Keratinocyte (primary cell): Measurements from ENCODE around the gene TLR1. TPM values are rescaled to one million over a fixed set of nuclear protein-coding genes. Genes with fewer than 3 reads are reported as not detected.
"Not testable (repeated sequence)": the region's sequence is repeated elsewhere in the genome, so short reads cannot be mapped to it uniquely, and the experiment has no call there.

Source experiments
- DNase-seq: peaks from one replicate; pipeline ENCODE4 v3.0.0-alpha.2; 2011; ENCODE audit warnings: low read depth, missing footprints, low spot score
- FAIRE-seq: peaks from 2 replicates; lab custom pipeline; 2011; peaks lifted over from hg19 to GRCh38; lab: Jason Lieb, UNC
- H2AFZ ChIP-seq: 2 replicates; pipeline ENCODE4 v1.6.0; 2012; ENCODE audit warnings: low read length, control low read depth, inconsistent platforms; ENCODE audit not compliant: control insufficient read depth
- H3K27ac ChIP-seq: 2 replicates; pipeline ENCODE4 v1.5.1; 2011; ENCODE audit warnings: low read length; ENCODE audit not compliant: control insufficient read depth, insufficient read depth
- H3K27me3 ChIP-seq: 3 replicates; pipeline ENCODE4 v1.6.0; 2011; ENCODE audit warnings: low read length; ENCODE audit not compliant: control insufficient read depth, insufficient read depth; ENCODE audit errors: extremely low read depth
- H3K36me3 ChIP-seq, 2 experiments: 2 replicates in 1 of 2; 3 replicates in 1 of 2; pipeline ENCODE4 v1.5.1; 2011; ENCODE audit warnings: low read length in 2 of 2, mild to moderate bottlenecking in 1 of 2; ENCODE audit not compliant: control insufficient read depth in 2 of 2, insufficient read depth in 2 of 2; ENCODE audit errors: extremely low read depth in 1 of 2
- H3K4me1 ChIP-seq: 3 replicates; pipeline ENCODE4 v1.5.1; 2011; ENCODE audit warnings: low read length; ENCODE audit not compliant: control insufficient read depth, insufficient read depth; ENCODE audit errors: extremely low read depth
- H3K4me2 ChIP-seq: 3 replicates; pipeline ENCODE4 v1.6.0; 2011; ENCODE audit warnings: low read depth, low read length; ENCODE audit not compliant: control insufficient read depth, insufficient read depth; ENCODE audit errors: extremely low read depth
- H3K4me3 ChIP-seq, 3 experiments: fragments of 200-600 bp in 1 of 3; sonication (generic) in 1 of 3; 2 replicates in 2 of 3; 3 replicates in 1 of 3; pipeline ENCODE4 v1.5.1; 2011 to 2016; ENCODE audit warnings: low read length in 3 of 3, mild to moderate bottlenecking in 3 of 3, control low read depth in 2 of 3, inconsistent platforms in 1 of 3, low read depth in 1 of 3, mixed read lengths in 1 of 3, mixed run types in 1 of 3, moderate library complexity in 1 of 3; ENCODE audit not compliant: control insufficient read depth in 2 of 3, insufficient read depth in 2 of 3; ENCODE audit errors: extremely low read depth in 1 of 3
- H3K79me2 ChIP-seq: 2 replicates; pipeline ENCODE4 v1.6.0; 2012; ENCODE audit warnings: low read length; ENCODE audit not compliant: control insufficient read depth, insufficient read depth
- H3K9ac ChIP-seq: 3 replicates; pipeline ENCODE4 v1.6.0; 2011; ENCODE audit warnings: low read length; ENCODE audit not compliant: control insufficient read depth, insufficient read depth; ENCODE audit errors: extremely low read depth
- H3K9me1 ChIP-seq: 3 replicates; pipeline ENCODE4 v1.6.0; 2011; ENCODE audit warnings: low read length; ENCODE audit not compliant: control insufficient read depth, insufficient read depth; ENCODE audit errors: extremely low read depth
- H3K9me3 ChIP-seq: 2 replicates; pipeline ENCODE4 v1.5.1; 2012; ENCODE audit warnings: low read depth, low read length; ENCODE audit not compliant: control insufficient read depth
- H4K20me1 ChIP-seq: 3 replicates; pipeline ENCODE4 v1.6.0; 2011; ENCODE audit warnings: low read length; ENCODE audit not compliant: control insufficient read depth, insufficient read depth; ENCODE audit errors: extremely low read depth
- EZH2 ChIP-seq: IDR thresholded peaks from one replicate; pipeline ENCODE4 v1.6.1; 2012; ENCODE audit warnings: inconsistent platforms, mild to moderate bottlenecking, low read length, moderate library complexity
- dilution Hi-C: fragments of 300-500 bp; cut with MboI; formaldehyde crosslinking; loops from one replicate; pipeline ENCODE4 v1.7.0; 2020; ENCODE audit warnings: low sequenced_read_pairs; ENCODE audit not compliant: extremely low pct_ligation_motif_present
- polyA plus RNA-seq, 5 experiments: library from polyadenylated mRNA; depleted of rRNA in 3 of 5; stranded (reverse) in 3 of 5; stranded (forward) in 1 of 5; unstranded in 1 of 5; fragments of >200 nt; gene quantifications; 1 replicate in 1 of 5; 2 replicates in 3 of 5; 3 replicates in 1 of 5; pipeline versions ENCODE4 v1.2.1 to v1.2.3, GENCODE V29; 2011 to 2012; ENCODE audit warnings: missing spikeins in 2 of 5, low read depth in 1 of 5, low replicate concordance in 1 of 5
- TF ChIP-seq, protein P1 (sequence below), 3 experiments: IDR thresholded peaks in 1 of 3; conservative IDR thresholded peaks in 1 of 3; optimal IDR thresholded peaks in 1 of 3; 2 replicates in 2 of 3; 3 replicates in 1 of 3; pipeline versions ENCODE3 to v1.5.1; 2011; ENCODE audit warnings: low read length in 3 of 3, mild to moderate bottlenecking in 3 of 3, moderate library complexity in 2 of 3, control low read depth in 1 of 3, inconsistent platforms in 1 of 3; ENCODE audit not compliant: insufficient read depth in 2 of 3; ENCODE audit errors: extremely low read depth in 1 of 3

Gene TLR1
- polyA plus RNA-seq, 1 donor (not counting 4 experiments of a cell fraction or from before 2014, with no cell fraction given): 0.73 TPM

DNA sequence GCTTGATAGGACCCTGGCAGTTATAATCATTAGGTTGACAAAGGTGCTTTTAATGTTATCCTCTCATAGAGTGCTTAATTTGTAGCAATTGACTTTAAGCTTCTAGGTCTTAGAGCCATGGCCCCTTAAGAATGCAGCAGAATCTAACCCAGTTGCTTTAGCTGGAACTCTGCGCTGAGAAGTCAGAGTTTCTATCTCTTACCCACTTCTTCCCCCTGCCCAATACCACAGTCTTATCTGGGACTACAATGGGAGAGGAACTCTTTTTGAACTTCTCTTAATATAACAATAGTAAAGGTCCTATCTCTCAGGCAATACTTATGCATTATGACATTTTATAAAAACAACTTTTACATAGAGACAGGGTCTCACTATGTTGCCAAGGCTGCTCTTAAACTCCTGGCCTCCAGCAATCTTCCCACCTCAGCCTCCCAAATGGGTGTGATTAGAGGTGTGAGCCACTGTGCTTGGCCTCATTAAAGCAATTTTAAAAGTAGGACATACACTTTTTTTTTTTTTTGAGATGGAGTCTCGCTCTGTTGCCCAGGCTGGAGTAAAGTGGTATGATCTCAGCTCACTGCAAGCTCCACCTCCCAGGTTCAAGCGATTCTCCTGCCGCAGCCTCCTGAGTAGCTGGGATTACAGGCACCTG lies 23.6 kb downstream of the TLR1 start:
- no peak overlapping the region for H2AFZ ChIP-seq
- H3K27me3 ChIP-seq: no peaks in the 10 kb centered on the region
- no peaks in the 10 kb centered on the region for H3K9me3 ChIP-seq
- no peak overlapping the region for H3K9ac ChIP-seq
- no peaks in the 10 kb centered on the region for H4K20me1 ChIP-seq
- DNase-seq (no peak), FAIRE-seq (no peak)
- no peak overlapping the region for H3K4me3 ChIP-seq
- H3K9me1 ChIP-seq: no peaks in the 10 kb centered on the region
- no peak overlapping the region for H3K27ac ChIP-seq
- dilution Hi-C loops: no loop called here
- H3K4me1 ChIP-seq: peaks cover 4% of the 10 kb centered on the region
- no peak for TF ChIP-seq EZH2
- TF ChIP-seq, protein P1, sequence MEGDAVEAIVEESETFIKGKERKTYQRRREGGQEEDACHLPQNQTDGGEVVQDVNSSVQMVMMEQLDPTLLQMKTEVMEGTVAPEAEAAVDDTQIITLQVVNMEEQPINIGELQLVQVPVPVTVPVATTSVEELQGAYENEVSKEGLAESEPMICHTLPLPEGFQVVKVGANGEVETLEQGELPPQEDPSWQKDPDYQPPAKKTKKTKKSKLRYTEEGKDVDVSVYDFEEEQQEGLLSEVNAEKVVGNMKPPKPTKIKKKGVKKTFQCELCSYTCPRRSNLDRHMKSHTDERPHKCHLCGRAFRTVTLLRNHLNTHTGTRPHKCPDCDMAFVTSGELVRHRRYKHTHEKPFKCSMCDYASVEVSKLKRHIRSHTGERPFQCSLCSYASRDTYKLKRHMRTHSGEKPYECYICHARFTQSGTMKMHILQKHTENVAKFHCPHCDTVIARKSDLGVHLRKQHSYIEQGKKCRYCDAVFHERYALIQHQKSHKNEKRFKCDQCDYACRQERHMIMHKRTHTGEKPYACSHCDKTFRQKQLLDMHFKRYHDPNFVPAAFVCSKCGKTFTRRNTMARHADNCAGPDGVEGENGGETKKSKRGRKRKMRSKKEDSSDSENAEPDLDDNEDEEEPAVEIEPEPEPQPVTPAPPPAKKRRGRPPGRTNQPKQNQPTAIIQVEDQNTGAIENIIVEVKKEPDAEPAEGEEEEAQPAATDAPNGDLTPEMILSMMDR (optimal IDR thresholded peaks at IDR 0.05 in 1 of 3, IDR thresholded peaks at IDR 0.05 in 1 of 3, conservative IDR thresholded peaks at IDR 0.05 in 1 of 3; ENCODE audit: extremely low read depth in 1 of 3, insufficient read depth in 2 of 3, low read length in 3 of 3): no peak
- no peak overlapping the region for H3K4me2 ChIP-seq
- H3K79me2 ChIP-seq: no peaks in the 10 kb centered on the region
- no peaks in the 10 kb centered on the region for H3K36me3 ChIP-seq

DNA sequence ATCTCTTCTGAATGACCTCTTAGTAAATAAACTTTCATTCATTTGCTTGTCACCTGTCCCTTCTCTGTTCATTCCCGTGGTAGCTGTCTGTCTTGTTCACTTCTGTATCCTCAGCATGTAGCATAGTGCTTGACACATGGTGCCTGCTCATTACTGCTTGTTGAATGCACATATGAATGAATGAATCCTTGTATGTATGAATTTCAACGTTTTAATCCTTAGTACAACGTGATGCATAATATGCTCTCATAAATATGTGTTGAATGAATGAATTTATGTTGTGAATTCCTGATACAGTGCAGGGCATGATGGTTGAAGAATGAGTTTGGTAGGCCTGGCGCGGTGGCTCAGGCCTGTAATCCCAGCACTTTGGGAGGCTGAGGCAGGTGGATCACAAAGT lies 24.8 kb downstream of the TLR1 start:
- no peak overlapping the region for H3K4me3 ChIP-seq
- peaks cover 4% of the 10 kb centered on the region for H3K4me1 ChIP-seq
- H2AFZ ChIP-seq: no peak overlapping the region
- no peaks in the 10 kb centered on the region for H3K9me1 ChIP-seq
- H3K79me2 ChIP-seq: no peaks in the 10 kb centered on the region
- H3K4me2 ChIP-seq: no peak overlapping the region
- dilution Hi-C loops: no loop called here
- H3K36me3 ChIP-seq: no peaks in the 10 kb centered on the region
- no peaks in the 10 kb centered on the region for H4K20me1 ChIP-seq
- no peak for DNase-seq
- H3K9me3 ChIP-seq: no peaks in the 10 kb centered on the region
- no peak for TF ChIP-seq EZH2
- TF ChIP-seq, protein P1 (optimal IDR thresholded peaks at IDR 0.05 in 1 of 3, IDR thresholded peaks at IDR 0.05 in 1 of 3, conservative IDR thresholded peaks at IDR 0.05 in 1 of 3; ENCODE audit: extremely low read depth in 1 of 3, insufficient read depth in 2 of 3, low read length in 3 of 3): no peak
- no peak overlapping the region for H3K27ac ChIP-seq
- FAIRE-seq: no peak
- no peak overlapping the region for H3K9ac ChIP-seq
- no peaks in the 10 kb centered on the region for H3K27me3 ChIP-seq

DNA sequence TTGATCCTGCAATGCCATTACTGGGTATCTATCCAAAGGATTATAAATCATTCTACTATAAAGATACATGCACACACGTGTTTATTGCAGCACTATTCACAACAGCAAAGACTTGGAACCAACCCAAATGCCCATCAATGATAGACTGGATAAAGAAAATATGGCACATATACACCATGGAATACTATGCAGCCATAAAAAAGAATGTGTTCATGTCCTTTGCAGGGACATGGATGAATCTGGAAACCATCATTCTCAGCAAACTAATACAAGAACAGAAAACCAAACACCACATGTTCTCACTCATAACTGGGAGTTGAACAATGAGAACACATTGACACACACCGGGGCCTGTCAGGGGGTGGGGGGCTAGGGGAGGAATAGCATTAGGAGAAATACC lies 26.7 kb downstream of the TLR1 start:
- H3K79me2 ChIP-seq, H3K9ac ChIP-seq, H3K4me2 ChIP-seq, H4K20me1 ChIP-seq, H3K9me1 ChIP-seq, H3K36me3 ChIP-seq, H2AFZ ChIP-seq, H3K27ac ChIP-seq, FAIRE-seq, H3K9me3 ChIP-seq, DNase-seq, dilution Hi-C loops, H3K4me3 ChIP-seq, H3K4me1 ChIP-seq, H3K27me3 ChIP-seq: not testable (repeated sequence)
